GM10847 (cell line): ENCODE measurements around the gene FAM193A.

ENCODE experiments used
- POLR2A ChIP-seq: IDR thresholded peaks from 2 replicates; pipeline ENCODE4 v1.6.1; 2011; ENCODE audit not compliant: insufficient read length; ENCODE audit errors: extremely low read depth

The FAM193A gene

DNA sequence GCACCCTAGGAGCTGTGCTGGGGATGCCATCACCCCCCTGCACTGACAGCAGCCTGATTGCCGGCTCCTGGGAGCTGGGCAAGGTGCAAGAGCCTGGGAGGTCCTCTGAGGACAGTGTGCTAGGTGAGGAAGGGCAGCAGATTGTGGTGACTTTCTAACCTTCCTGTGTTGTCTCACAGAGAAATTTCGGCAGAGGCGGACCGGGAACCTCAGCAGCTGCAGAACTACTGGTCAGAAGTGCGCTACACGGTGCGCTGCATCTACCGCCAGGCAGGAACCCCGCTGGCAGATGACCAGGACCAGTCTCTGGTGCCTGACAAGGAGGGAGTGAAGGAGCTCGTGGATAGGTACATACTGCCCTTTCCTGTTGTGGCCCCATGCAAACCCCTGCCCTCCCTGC, 89.8 kb downstream of the FAM193A start:
- TF ChIP-seq POLR2A: no peak

DNA sequence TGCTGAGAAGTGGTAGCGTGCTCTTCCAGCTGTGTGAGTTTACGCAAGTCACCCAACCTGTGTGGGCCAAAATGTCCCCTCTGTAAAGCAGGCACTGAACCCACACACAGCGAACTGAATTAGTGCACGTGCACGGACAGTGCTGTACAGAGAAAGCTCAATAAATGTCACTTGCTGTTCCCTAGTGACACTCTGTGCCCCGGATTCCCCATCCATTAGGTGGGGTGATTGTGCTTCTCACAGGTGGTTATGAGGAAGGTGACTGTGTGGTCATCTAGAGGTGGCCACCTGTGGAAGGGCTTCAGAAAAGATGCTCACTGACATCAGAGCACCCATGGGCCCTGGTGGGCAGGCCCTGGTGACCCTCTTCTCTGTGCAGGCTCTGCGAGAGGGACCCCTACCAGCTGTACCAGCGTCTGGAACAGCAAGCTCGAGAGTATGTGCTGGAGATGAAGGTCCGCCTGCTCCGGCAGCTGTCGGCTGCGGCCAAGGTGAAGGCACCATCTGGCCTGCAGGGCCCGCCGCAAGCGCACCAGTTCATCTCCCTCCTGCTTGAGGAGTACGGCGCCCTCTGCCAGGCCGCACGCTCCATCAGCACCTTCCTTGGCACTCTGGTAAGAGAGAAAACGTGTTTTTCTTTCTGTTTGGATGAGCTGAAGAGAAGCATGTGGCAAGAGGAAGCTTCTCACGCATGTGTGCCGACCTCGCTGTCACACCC, 94.3 kb downstream of the FAM193A start:
- TF ChIP-seq POLR2A: no peak

DNA sequence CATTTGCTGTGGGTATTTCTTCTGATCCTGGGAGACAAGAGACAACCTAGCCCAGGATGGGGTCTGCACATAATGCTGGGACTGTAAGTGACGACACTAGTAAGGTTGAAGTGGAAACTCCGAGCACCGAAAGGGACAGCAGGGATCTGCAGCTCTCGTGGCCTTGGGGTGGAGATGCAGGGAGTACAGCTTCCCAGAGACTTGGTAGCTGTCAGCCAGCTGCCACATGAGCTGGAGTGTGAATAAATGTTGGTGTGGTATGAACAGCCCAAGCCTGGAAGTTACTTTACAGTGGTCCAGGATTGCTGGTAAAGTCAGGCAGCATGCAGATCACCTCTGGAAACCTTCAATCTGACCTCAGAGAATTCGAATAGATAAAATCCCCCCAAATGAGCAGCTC, 97.6 kb downstream of the FAM193A start:
- no peak for TF ChIP-seq POLR2A

DNA sequence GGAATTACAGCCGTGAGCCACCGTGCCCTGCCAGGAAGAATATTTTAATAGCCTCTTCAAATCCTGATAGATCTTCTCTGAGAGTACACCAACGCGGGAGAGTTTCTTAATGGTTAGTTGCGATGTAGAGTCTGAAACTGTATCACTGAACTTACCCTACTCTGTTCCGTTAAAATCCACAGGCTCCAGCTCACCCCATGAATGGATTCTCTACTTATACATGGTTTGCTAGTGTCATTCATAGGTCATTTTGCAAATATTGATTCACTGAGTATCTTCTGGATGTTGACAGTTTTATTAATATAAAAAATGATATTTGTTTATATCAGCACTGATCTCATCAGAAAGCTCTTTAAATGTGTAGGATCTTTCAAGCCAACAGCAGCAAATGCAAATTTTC, 99.9 kb downstream of the FAM193A start:
- TF ChIP-seq POLR2A: no peak

DNA sequence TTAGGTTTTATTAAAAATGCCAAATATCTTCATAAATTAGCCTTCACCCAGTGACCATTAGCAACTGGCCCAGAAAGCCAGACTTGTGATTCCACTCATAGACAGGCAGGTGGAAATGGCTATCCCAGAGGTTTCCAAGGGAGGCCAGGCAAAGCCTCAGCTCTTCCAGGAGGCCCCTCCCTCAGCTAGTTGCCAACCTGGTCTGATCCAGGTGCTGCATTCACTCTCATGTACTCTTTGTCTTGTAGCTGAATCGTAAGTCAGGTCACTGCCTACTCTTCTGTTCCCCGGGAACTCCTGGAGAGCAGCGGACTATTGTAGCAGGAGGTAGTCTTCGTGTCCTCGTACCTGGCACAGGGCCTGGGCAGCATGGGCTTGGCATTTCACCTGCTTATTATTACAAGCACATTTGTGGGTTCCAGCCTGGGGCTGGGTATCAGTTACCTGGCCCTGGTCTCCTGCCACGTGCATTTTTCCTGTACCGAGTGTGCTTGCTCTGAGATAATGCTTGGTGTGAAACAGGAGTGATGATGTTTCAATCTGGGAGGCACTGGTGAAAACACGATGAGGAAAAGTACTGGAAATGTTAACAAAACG, 101.6 kb downstream of the FAM193A start:
- TF ChIP-seq POLR2A: no peak

DNA sequence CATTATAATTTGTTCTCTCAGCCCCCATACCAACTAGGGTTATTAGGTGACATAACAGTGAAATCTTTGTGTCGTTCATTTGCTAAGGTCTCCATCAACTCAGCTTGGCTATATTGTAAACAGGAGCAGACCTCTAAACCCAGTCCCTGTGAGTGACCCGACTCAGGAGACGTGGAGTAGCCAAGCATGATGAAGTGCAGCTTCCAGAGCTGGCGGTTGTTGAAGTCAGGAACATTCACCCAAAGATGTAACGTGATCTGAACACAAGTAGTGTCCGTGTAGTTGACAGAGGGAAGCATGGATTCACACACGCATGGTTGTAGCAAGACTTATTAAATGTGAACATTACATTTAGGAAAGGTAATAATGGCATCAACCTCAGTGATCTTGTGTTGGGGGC, 102.3 kb downstream of the FAM193A start:
- TF ChIP-seq POLR2A: no peak

DNA sequence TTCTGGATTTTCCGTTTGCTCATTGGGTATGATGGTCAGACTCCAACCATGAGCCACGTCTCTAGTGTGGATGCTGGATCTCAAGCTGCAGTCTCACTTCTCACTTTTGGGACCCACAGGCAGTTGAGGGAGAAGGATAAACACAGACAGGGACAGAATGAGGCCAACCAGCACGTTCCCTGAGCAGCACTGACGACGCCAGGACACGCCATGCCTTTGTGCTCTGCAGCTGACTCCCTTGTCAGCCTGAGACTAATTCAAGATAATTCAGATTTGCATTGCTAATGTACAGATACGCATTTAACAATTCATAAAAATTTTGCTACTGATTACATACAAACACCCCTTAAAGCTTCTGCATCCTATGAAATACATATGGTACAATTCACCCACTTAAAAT, 106.5 kb downstream of the FAM193A start:
- TF ChIP-seq POLR2A: no peak

DNA sequence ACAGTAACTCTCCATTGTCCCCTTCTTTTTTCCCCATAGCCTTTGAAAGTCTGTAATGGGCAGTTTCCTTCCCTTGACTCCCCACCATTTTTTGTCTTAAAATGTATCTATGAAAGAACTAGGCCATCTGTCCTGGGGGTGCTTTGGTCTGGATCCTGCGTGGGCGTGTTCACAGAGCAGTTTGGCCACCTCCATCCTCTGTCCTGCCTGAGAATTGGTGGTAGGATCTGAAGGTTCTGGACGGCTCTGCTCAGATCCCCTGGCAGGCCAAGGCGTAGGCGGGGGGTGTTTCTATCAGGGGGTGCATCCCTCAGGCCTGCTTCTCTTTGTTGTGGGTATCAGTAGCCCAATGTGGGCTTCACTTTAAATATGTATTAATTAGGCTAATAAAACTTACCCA, 107.1 kb downstream of the FAM193A start:
- no peak for TF ChIP-seq POLR2A

DNA sequence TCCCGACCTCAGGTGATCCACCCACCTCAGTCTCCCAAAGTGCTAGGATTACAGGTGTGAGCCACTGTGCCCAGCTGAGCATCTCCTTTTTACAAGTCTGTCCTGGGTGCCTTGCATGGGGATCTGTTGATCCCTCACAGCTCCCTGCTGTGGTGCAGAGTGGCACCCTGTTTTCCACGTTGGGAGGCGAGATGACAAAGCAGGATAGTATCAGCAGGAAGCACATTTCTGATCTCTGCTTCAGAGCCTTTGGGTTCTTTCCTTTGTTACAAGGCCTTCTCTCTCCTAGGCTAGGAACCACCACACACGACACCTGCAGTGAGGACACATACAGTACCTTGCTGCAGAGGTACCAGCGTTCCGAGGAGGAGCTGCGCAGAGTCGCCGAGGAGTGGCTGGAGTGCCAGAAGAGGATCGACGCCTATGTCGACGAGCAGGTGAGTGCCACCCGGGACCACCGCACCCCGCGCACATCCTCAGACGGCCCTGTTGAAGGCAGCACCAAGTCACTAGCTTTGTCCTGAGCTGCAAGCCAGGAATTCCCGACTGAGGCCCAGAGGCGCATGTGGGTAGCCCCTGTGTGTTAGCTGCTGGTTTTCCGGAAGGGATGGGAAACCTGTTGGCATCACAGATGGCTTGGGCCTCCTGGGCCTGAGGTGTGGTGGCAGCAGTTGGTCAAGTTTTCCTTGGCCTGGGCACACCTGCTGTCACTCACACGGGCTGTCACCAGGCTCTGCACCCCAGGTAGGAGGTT, 110.1 kb downstream of the FAM193A start:
- TF ChIP-seq POLR2A: no peak

DNA sequence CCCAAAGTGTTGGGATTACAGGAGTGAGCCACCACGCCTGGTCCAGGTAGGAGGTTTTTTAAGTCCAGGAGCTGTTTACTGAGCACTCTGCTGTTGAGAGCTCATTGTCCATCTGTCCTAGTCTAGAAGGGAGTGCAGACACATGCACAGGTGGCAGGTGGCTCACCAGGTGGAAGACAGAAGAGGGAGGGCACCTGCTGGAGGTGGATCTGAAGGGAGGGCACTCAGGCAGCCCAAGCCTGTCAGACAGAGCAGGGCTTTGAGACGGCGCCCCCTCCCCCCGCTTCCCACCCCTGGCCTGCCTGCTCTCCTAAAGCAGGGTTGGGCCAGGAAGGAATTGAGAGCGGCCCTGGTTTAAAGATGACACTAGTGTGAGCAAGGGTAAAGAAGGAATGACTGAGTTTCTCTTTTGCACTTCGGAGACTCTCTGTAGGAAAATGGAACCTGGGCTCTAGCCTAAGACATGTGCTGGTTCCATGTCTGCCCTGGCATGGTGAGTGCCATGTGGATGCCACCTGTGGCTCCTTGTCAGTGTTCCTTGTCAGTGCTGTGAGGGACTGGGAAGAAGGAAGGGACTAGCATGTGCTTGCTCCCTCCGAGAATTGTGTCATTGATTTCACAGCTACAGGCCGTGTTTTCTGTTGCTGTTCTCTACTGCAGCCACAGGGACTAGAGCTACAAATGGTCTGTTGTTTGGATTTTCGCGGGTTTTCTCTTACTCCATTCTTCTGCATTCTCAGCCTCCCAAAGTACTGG, 111.1 kb downstream of the FAM193A start:
- TF ChIP-seq POLR2A: no peak

DNA sequence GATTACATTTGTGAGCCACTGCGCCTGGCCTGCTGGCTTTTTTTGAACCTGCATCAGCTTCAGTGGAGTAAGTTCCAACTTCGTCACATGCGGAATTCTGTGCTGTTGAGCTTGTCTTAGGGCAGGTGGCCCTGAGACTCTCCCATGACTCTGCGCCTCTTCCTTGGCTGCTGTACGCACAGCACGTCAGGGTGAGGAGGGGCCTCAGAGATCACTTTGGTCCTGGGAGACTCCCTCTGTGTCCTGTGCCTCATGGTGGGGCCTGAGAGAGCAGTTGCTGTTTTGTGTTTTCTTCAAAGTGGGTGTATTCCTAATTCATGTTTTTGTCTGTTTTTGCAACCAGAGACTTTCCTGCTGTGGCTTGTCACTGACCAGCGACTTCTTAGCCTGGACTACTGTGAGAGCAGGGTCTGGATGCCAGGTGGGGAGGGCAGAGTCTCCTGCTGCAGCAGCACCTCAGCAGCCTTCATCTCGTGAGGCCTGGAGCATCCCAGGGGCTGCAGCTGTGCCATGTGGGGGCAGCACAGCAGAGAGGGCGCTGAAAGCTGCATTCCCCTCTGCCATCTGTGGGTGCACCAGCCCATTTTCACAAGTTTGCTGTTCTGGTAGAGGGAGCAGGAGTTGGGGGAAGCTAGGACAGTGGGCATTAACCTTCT, 111.8 kb downstream of the FAM193A start:
- no peak for TF ChIP-seq POLR2A

DNA sequence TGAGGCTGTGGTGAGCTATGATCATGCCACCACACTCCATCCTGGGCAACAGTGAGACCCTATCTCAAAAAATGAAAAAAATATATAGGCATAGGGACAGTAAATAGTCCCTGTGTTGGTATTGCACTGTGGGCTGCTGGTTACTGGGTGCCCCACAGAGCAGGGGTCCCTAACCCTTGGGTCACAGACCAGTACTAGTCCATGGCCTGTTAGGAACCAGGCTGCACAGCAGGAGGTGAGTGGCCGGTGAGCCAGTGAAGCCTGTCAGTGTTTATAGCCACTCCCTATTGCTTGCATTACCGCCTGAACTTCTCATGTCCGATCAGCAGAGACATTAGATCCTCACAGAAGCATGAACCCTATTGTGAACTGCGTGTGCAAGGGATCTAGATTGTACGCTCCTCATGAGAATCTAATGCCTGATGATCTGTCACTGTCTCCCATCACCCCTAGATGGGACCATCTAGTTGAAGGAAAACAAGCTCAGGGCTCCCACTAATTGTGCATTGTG, 113.2 kb downstream of the FAM193A start:
- TF ChIP-seq POLR2A: no peak

DNA sequence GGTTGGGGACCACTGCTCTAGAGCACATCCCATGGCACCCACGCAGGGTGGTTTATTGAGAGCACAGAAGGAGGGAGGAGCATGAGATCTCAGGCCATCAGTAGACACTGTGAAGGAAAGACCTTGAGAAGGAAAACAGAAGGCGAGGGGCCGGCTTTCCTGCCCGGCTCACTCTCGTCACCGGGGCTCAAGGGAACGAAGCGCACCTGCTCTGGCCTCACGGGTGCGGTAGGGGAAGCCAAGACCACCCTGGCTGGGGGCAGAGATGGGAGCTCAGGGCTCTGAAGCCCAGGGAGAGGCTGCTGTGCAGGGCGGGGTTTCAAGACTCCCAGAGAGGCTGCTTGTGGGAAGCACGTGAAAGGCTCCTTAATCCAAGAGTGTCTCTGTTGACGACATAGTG, 113.8 kb downstream of the FAM193A start:
- no peak for TF ChIP-seq POLR2A

DNA sequence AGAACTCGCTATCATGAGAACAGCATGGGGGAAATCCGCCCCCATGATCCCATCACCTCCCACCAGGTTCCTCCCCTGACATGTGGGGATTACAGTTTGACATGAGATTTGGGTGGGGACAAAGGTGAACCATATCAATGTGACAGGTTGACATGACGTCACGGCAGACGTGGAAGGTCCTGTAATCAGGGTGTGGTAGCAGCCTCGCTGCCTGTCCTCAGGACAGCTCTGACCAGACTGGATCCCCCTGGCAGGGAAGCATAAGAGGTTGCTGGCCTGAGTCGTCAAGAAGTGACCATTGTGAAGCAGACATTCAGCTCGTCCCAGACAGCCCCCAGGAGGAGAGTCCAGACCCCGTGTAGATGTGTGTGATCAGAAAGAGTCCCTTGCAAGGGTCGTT, 115.1 kb downstream of the FAM193A start:
- no peak for TF ChIP-seq POLR2A

DNA sequence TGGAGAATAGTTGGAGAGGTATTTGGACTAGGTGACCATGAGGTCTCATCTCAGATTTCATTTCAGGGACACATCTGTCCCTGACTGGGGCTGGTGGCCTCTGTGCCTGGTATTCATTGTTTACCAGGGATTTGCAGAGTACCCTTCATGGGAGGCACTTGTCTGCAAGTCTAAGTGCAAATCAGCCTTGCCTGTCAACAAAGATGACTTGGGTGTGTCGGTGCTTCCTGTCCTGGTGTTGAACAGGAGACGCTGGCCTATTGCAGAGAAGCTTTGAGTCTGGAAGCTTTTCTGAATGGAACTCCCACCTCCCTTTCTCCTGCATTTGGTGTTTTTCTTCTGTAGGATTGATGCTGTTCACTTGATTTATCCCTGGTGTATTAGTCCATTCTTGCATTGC, 115.6 kb downstream of the FAM193A start:
- no peak for TF ChIP-seq POLR2A
